Nephron (organoid): ENCODE measurements around the gene RANBP17.

Experiments used
- H3K27ac Mint-ChIP-seq, 3 experiments: 2 replicates each; pipeline ENCODE4 v1.8.0; 2020; ENCODE audit warnings: mixed read lengths in 3 of 3, mild to moderate bottlenecking in 2 of 3, moderate library complexity in 1 of 3
- H3K27me3 Mint-ChIP-seq: 2 replicates; pipeline ENCODE4 v1.8.0; 2021; ENCODE audit warnings: low read depth, mild to moderate bottlenecking, moderate library complexity, mixed read lengths
- H3K36me3 Mint-ChIP-seq: 2 replicates; pipeline ENCODE4 v1.8.0; 2020; ENCODE audit warnings: low read depth, mixed read lengths
- H3K4me1 Mint-ChIP-seq: 2 replicates; pipeline ENCODE4 v1.8.0; 2020; ENCODE audit warnings: mixed read lengths
- H3K4me3 Mint-ChIP-seq, 3 experiments: 2 replicates each; pipeline ENCODE4 v1.8.0; 2020; ENCODE audit warnings: mild to moderate bottlenecking in 3 of 3, mixed read lengths in 3 of 3, moderate library complexity in 2 of 3
- H3K9me3 Mint-ChIP-seq: 2 replicates; pipeline ENCODE4 v1.8.0; 2020; ENCODE audit warnings: mixed read lengths
- CTCF ChIP-seq, 3 experiments: fragments of 200-600 bp; sonication (generic); IDR thresholded peaks; one replicate each; pipeline ENCODE4 v1.5.0; 2021; ENCODE audit warnings: antibody characterized with exemption in 3 of 3; ENCODE audit not compliant: unreplicated experiment in 3 of 3

The RANBP17 gene

GRCh38 chr5:171275841-171276544 lies 414.2 kb downstream of the RANBP17 start:
- TF ChIP-seq CTCF (IDR thresholded peaks at IDR 0.05; ENCODE audit: unreplicated experiment in 3 of 3) = no peak
- Mint-ChIP-seq H3K27ac (no peak overlapping the region), H3K9me3 (no peaks in the 10 kb centered on the region), H3K36me3 (peaks cover 3% of the 10 kb centered on the region), H3K27me3 (no peaks in the 10 kb centered on the region), H3K4me1 (peaks cover 16% of the 10 kb centered on the region), H3K4me3 (no peak overlapping the region)

- no peaks in the 10 kb centered on the region for H3K36me3 Mint-ChIP-seq
- TF ChIP-seq CTCF (IDR thresholded peaks at IDR 0.05; ENCODE audit: unreplicated experiment in 3 of 3) = no peak
- no peak overlapping the region for H3K4me3 Mint-ChIP-seq
- no peaks in the 10 kb centered on the region for H3K9me3 Mint-ChIP-seq
- no peak overlapping the region for H3K27ac Mint-ChIP-seq
- no peaks in the 10 kb centered on the region for H3K4me1 Mint-ChIP-seq
- peaks cover 4% of the 10 kb centered on the region for H3K27me3 Mint-ChIP-seq
Measured at GRCh38 chr5:171283753-171284152, 421.9 kb downstream of the RANBP17 start.

- H3K27ac Mint-ChIP-seq = no peak overlapping the region
- H3K36me3 Mint-ChIP-seq = no peaks in the 10 kb centered on the region
Measured at GRCh38 chr5:171285465-171285864, 423.6 kb downstream of the RANBP17 start.

GRCh38 chr5:171288066-171288465 lies 426.2 kb downstream of the RANBP17 start:
- Mint-ChIP-seq H3K4me3 (no peak overlapping the region), H3K27me3 (peaks cover 4% of the 10 kb centered on the region), H3K27ac (no peak overlapping the region), H3K36me3 (no peaks in the 10 kb centered on the region), H3K9me3 (no peaks in the 10 kb centered on the region), H3K4me1 (no peaks in the 10 kb centered on the region)
- no peak for TF ChIP-seq CTCF (IDR thresholded peaks at IDR 0.05; ENCODE audit: unreplicated experiment in 3 of 3)

More at GRCh38 chr5:171285465-171285864, 423.6 kb downstream of the RANBP17 start:
- H3K9me3 Mint-ChIP-seq = no peaks in the 10 kb centered on the region
- peaks cover 4% of the 10 kb centered on the region for H3K27me3 Mint-ChIP-seq
- H3K4me3 Mint-ChIP-seq = no peak overlapping the region
- TF ChIP-seq CTCF (IDR thresholded peaks at IDR 0.05; ENCODE audit: unreplicated experiment in 3 of 3) = no peak
- H3K4me1 Mint-ChIP-seq = no peaks in the 10 kb centered on the region

- H3K4me3 Mint-ChIP-seq = no peak overlapping the region
- H3K27ac Mint-ChIP-seq = no peak overlapping the region
- no peak for TF ChIP-seq CTCF (IDR thresholded peaks at IDR 0.05; ENCODE audit: unreplicated experiment in 3 of 3)
- no peaks in the 10 kb centered on the region for H3K4me1 Mint-ChIP-seq
- no peaks in the 10 kb centered on the region for H3K27me3 Mint-ChIP-seq
- H3K9me3 Mint-ChIP-seq = no peaks in the 10 kb centered on the region
- no peaks in the 10 kb centered on the region for H3K36me3 Mint-ChIP-seq
Measured at GRCh38 chr5:171291371-171291770, 429.6 kb downstream of the RANBP17 start.

- Mint-ChIP-seq H3K9me3 (no peaks in the 10 kb centered on the region), H3K27me3 (no peaks in the 10 kb centered on the region), H3K27ac (no peak overlapping the region), H3K4me1 (no peaks in the 10 kb centered on the region), H3K36me3 (no peaks in the 10 kb centered on the region), H3K4me3 (no peak overlapping the region)
- TF ChIP-seq CTCF (IDR thresholded peaks at IDR 0.05; ENCODE audit: unreplicated experiment in 3 of 3) = no peak
Measured at GRCh38 chr5:171295299-171295698, 433.5 kb downstream of the RANBP17 start.
